Muscle layer of colon (tissue), 2 donors: ENCODE measurements around the gene TMEM191C.
"Not testable (repeated sequence)": the region's sequence is repeated elsewhere in the genome, so short reads cannot be mapped to it uniquely, and the experiment has no call there.

Source experiments
- H3K27ac ChIP-seq: one replicate; pipeline ENCODE4 v1.7.0; 2013; ENCODE audit warnings: low read depth, mild to moderate bottlenecking, low read length, moderate library complexity
- H3K27me3 ChIP-seq, 2 donors: one replicate each; pipeline ENCODE4 v1.7.0; 2013; ENCODE audit warnings: low read length in 2 of 2, mild to moderate bottlenecking in 2 of 2; ENCODE audit not compliant: insufficient read depth in 2 of 2, control insufficient read depth in 1 of 2
- H3K36me3 ChIP-seq: one replicate; pipeline ENCODE4 v1.7.0; 2013; ENCODE audit warnings: mild to moderate bottlenecking, low read length; ENCODE audit not compliant: insufficient read depth
- H3K4me1 ChIP-seq: one replicate; pipeline ENCODE4 v1.7.0; 2013; ENCODE audit warnings: mild to moderate bottlenecking, low read length; ENCODE audit not compliant: insufficient read depth
- H3K4me3 ChIP-seq, 2 donors: one replicate each; pipeline ENCODE4 v1.7.0; 2013; ENCODE audit warnings: low read length in 2 of 2, low read depth in 1 of 2, mild to moderate bottlenecking in 1 of 2, moderate library complexity in 1 of 2
- H3K9ac ChIP-seq: one replicate; pipeline ENCODE4 v1.7.0; 2013; ENCODE audit warnings: low read length
- H3K9me3 ChIP-seq: one replicate; pipeline ENCODE4 v1.7.0; 2013; ENCODE audit warnings: mild to moderate bottlenecking, low read length
- donor health status: abdominal sarcoma.
- donor health status: Adenocarcinoma of cecum.

The TMEM191C gene

GRCh38 chr22:21448627-21449416 is 18.4 kb upstream of the TMEM191C start:
- Histone ChIP-seq H3K4me3 (no peak overlapping the region), H3K36me3 (peaks cover 11% of the 10 kb centered on the region), H3K9ac (no peak overlapping the region), H3K27ac (no peak overlapping the region), H3K9me3 (no peaks in the 10 kb centered on the region), H3K4me1 (no peaks in the 10 kb centered on the region), H3K27me3 (no peaks in the 10 kb centered on the region)

- Histone ChIP-seq H3K36me3 (peaks cover 7% of the 10 kb centered on the region), H3K9ac (no peak overlapping the region), H3K4me3 (no peak overlapping the region), H3K9me3 (no peaks in the 10 kb centered on the region), H3K27ac (no peak overlapping the region), H3K27me3 (no peaks in the 10 kb centered on the region), H3K4me1 (no peaks in the 10 kb centered on the region)
Measured at GRCh38 chr22:21449531-21450319, 17.5 kb upstream of the TMEM191C start.

GRCh38 chr22:21450320-21450831 is 16.8 kb upstream of the TMEM191C start:
- Histone ChIP-seq H3K4me3 (no peak overlapping the region), H3K9ac (no peak overlapping the region), H3K36me3 (peaks cover 7% of the 10 kb centered on the region), H3K27me3 (no peaks in the 10 kb centered on the region), H3K4me1 (no peaks in the 10 kb centered on the region), H3K9me3 (no peaks in the 10 kb centered on the region), H3K27ac (no peak overlapping the region)

GRCh38 chr22:21450858-21451353 is 16.3 kb upstream of the TMEM191C start:
- H3K27me3 ChIP-seq = no peaks in the 10 kb centered on the region
- no peak overlapping the region for H3K27ac ChIP-seq
- no peak overlapping the region for H3K9ac ChIP-seq
- no peaks in the 10 kb centered on the region for H3K4me1 ChIP-seq
- H3K4me3 ChIP-seq = no peak overlapping the region
- H3K9me3 ChIP-seq = no peaks in the 10 kb centered on the region
- H3K36me3 ChIP-seq = peaks cover 3% of the 10 kb centered on the region

- no peaks in the 10 kb centered on the region for H3K27me3 ChIP-seq
- no peak overlapping the region for H3K9ac ChIP-seq
- H3K9me3 ChIP-seq = no peaks in the 10 kb centered on the region
- no peaks in the 10 kb centered on the region for H3K36me3 ChIP-seq
- no peak overlapping the region for H3K27ac ChIP-seq
- no peak overlapping the region for H3K4me3 ChIP-seq
- no peaks in the 10 kb centered on the region for H3K4me1 ChIP-seq
Measured at GRCh38 chr22:21451545-21452520, 15.4 kb upstream of the TMEM191C start.

- not testable (repeated sequence) for H3K9me3 ChIP-seq, H3K4me3 ChIP-seq, H3K36me3 ChIP-seq, H3K27ac ChIP-seq, H3K4me1 ChIP-seq, H3K9ac ChIP-seq, H3K27me3 ChIP-seq
Measured at GRCh38 chr22:21452666-21453065, 14.5 kb upstream of the TMEM191C start.

- H3K36me3 ChIP-seq, H3K9me3 ChIP-seq, H3K4me1 ChIP-seq, H3K4me3 ChIP-seq, H3K27ac ChIP-seq, H3K9ac ChIP-seq, H3K27me3 ChIP-seq: not testable (repeated sequence)
Measured at GRCh38 chr22:21454998-21455333, 12.2 kb upstream of the TMEM191C start.

- H3K4me1 ChIP-seq = no peaks in the 10 kb centered on the region
- no peaks in the 10 kb centered on the region for H3K27me3 ChIP-seq
- no peak overlapping the region for H3K4me3 ChIP-seq
- no peaks in the 10 kb centered on the region for H3K9me3 ChIP-seq
- H3K27ac ChIP-seq = no peak overlapping the region
- H3K9ac ChIP-seq = no peak overlapping the region
- no peaks in the 10 kb centered on the region for H3K36me3 ChIP-seq
Measured at GRCh38 chr22:21455334-21456089, 11.7 kb upstream of the TMEM191C start.

- Histone ChIP-seq H3K27me3 (no peaks in the 10 kb centered on the region), H3K9me3 (no peaks in the 10 kb centered on the region), H3K27ac (no peak overlapping the region), H3K9ac (no peak overlapping the region), H3K4me1 (no peaks in the 10 kb centered on the region), H3K4me3 (no peak overlapping the region), H3K36me3 (no peaks in the 10 kb centered on the region)
Measured at GRCh38 chr22:21457023-21457787, 10.0 kb upstream of the TMEM191C start.

GRCh38 chr22:21462672-21463071 is 4.5 kb upstream of the TMEM191C start:
- not testable (repeated sequence) for H3K9ac ChIP-seq, H3K36me3 ChIP-seq, H3K4me3 ChIP-seq, H3K27me3 ChIP-seq, H3K4me1 ChIP-seq, H3K9me3 ChIP-seq, H3K27ac ChIP-seq
